Ishikawa (cell line): ENCODE data around the gene MTF2.

Source experiments
- CEBPB ChIP-seq: IDR thresholded peaks from 2 replicates; pipeline ENCODE4 v1.6.1; 2012
- CREB1 ChIP-seq: IDR thresholded peaks from 2 replicates; pipeline ENCODE4 v1.6.1; 2012; ENCODE audit warnings: low read depth
- EP300 ChIP-seq: IDR thresholded peaks from 2 replicates; pipeline ENCODE4 v1.6.1; 2012; ENCODE audit warnings: borderline replicate concordance
- FOXM1 ChIP-seq: IDR thresholded peaks from 2 replicates; pipeline ENCODE4 v1.6.1; 2012; ENCODE audit warnings: low read depth, borderline replicate concordance
- MAX ChIP-seq: IDR thresholded peaks from 2 replicates; pipeline ENCODE4 v1.6.1; 2012
- RAD21 ChIP-seq: IDR thresholded peaks from 2 replicates; pipeline ENCODE4 v1.6.1; 2012; ENCODE audit warnings: low read depth
- REST ChIP-seq: IDR thresholded peaks from 2 replicates; pipeline ENCODE4 v1.6.1; 2012; ENCODE audit warnings: low read depth, mild to moderate bottlenecking
- TAF1 ChIP-seq: IDR thresholded peaks from 2 replicates; pipeline ENCODE4 v1.6.1; 2012; ENCODE audit warnings: low read depth, mild to moderate bottlenecking
- TCF12 ChIP-seq: IDR thresholded peaks from 2 replicates; pipeline ENCODE4 v1.6.1; 2012; ENCODE audit warnings: low read depth
- TEAD4 ChIP-seq: IDR thresholded peaks from 2 replicates; pipeline ENCODE4 v1.6.1; 2012
- YY1 ChIP-seq: IDR thresholded peaks from 2 replicates; pipeline ENCODE4 v1.6.1; 2012; ENCODE audit warnings: low read depth
- ZBTB7A ChIP-seq: IDR thresholded peaks from 2 replicates; pipeline ENCODE4 v1.6.1; 2012; ENCODE audit warnings: low read depth

- TF ChIP-seq CREB1 = no peak
- no peak for TF ChIP-seq RAD21
- no peak for TF ChIP-seq YY1
- TF ChIP-seq CEBPB = no peak
- TF ChIP-seq FOXM1 = no peak
- no peak for TF ChIP-seq TEAD4
- TF ChIP-seq MAX = no peak
- TF ChIP-seq REST = no peak
- TF ChIP-seq EP300 = no peak
- no peak for TF ChIP-seq TAF1
- TF ChIP-seq TCF12 = no peak
- no peak for TF ChIP-seq ZBTB7A
These were observed 64.1 kb downstream of the MTF2 start for GRCh38 chr1:93143136-93143535.
